Left renal cortex interstitium (tissue), 4 donors: ENCODE results near the gene OR51B6. TPM values are rescaled to one million over a fixed set of nuclear protein-coding genes. Genes with fewer than 3 reads are reported as not detected.
"Not testable (repeated sequence)": the region's sequence is repeated elsewhere in the genome, so short reads cannot be mapped to it uniquely, and the experiment has no call there.

ENCODE experiments used
- DNase-seq, 4 donors: peaks; one replicate each; pipeline ENCODE4 v3.0.0-alpha.2; 2013; ENCODE audit warnings: low read depth in 4 of 4, low spot score in 2 of 4, missing footprints in 1 of 4
- polyA plus RNA-seq, 4 donors: library from polyadenylated mRNA; unstranded; fragments of 120-200 nt; gene quantifications; one replicate each; pipeline ENCODE4 v1.2.1, GENCODE V29; 2013; ENCODE audit not compliant: insufficient read length in 4 of 4

The OR51B6 gene
- polyA plus RNA-seq, 4 donors, result not detected

GRCh38 chr11:5363679-5364078, 12.4 kb downstream of the OR51B6 start:
- no peak for DNase-seq

GRCh38 chr11:5364214-5364613, 12.9 kb downstream of the OR51B6 start:
- DNase-seq, result no peak

GRCh38 chr11:5366365-5366764, 15.1 kb downstream of the OR51B6 start:
- DNase-seq, result not testable (repeated sequence)

DNA sequence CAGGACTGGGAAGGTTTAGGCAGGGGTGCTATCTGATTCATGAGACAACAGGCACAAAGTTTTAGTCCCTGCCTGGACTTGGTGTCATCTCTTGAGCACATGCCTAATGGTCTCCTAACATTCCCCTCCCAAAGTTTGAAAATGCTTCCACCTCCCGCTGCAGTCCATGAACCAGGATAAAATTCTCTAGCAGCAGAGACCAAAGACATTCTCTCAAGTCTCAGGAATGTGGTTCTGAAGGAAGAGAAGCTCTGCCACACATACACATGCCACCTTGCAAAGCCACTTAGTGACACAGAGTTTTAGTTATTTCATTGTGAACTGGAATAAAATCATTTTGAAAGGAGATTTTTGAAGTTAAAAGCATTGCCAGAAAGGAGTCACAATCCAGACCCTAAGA, 15.5 kb downstream of the OR51B6 start:
- no peak for DNase-seq

GRCh38 chr11:5367448-5368074, 16.3 kb downstream of the OR51B6 start:
- DNase-seq, result no peak

DNA sequence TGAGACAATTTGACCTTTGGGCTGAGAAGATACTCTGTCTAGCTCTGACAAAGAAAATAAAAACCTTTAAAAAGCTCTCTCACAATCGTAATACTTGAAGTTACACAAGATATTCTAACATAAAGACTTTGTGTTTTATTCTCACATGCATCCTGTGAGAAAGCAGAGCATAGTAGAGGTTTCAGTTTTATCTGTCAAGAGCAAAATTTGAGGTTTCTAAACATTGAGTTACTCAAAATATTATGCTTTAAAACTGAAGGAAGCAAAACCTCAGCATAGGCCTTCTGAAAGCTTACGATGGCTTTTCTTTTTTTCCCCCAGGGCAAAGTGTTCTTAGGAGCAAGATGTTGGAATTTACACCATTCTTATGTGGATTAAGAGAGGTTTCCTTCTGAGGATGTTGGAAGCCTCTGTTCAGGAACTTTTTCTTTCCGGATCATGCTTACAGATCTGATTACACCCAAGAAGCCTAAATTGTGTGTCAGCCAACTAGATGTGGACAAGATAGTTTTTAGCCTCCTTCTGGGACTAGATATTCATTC, 17.3 kb downstream of the OR51B6 start:
- DNase-seq, result no peak

DNA sequence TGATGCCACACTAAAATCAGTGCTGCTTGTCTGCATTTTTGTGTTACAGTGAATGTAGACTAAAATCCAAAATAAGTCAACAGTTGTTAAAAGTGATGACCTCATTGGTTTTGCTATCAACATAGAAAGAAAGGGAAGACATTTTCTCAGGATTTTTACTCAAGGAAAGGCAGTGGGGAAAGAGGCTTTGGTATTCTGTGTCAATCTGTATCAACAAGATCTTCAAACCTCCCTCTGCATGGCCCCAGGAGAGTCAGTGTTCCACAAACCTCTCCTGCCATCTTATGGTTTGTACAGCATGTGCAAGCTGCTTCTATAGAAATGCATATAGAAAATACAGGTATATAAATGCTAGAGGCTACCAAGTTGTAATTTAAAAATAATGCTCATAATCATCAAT, 18.5 kb downstream of the OR51B6 start:
- DNase-seq, result no peak

- peak in 2 of 4 donors; percentile 3 to 32 for DNase-seq
These were observed 29.5 kb downstream of the OR51B6 start for GRCh38 chr11:5380740-5381342.

DNA sequence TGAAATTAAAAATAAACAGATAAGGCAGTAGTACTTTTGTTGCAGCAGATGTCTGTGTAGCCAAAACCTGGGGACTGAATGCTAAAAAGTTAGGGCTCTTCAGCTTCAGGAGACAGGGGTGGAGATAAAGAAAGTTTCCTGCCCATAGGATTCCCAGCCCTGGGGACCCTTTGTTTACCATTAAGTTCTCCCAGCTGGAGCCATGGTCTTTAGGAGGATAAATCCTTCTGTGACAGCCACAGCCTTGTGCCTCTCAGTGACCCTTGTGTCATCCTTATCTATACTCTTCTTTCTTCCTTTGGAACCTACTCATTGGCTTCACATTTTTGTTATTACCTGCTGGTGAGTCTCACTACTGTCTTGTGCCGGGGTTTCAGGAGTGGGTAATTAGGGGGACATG, 32.3 kb downstream of the OR51B6 start, which contains the start of gene OR51M1:
OR51M1 (plus strand) TSS at position 237 of the 400 bp plus-strand sequence. CDS start 5,587 bp downstream, outside the sequence.
- DNase-seq, result no peak

DNA sequence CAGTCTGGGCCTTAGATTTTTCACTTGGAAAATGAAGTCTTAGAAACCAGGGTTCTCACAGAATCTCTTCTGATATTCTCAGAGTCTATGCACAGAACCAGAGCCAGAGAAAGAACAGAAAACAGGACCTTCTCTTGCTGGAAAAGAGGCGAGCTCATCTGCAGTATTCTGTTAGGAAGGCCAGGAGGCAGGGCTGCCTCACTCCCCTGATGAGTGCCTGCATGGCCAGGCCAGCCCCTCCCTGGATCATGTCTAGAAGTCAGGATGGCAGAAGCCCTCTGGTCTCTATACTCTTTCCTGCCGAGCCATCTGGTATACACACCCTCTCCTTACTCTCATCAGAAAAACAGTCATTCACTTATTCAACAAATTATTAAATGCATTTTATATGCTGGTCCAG, 33.0 kb downstream of the OR51B6 start:
- no peak for DNase-seq

- DNase-seq, result no peak
These were observed 38.9 kb downstream of the OR51B6 start for GRCh38 chr11:5390210-5390609.

GRCh38 chr11:5394091-5394490, 42.8 kb downstream of the OR51B6 start:
- no peak for DNase-seq

GRCh38 chr11:5398936-5399335, 47.6 kb downstream of the OR51B6 start:
- DNase-seq, result no peak

Other genes with a start within 250 kb of the OR51B6 start
- under 1 TPM in 1 of 4 donors, not detected in 3; 0.03 TPM for gene OR52A5, start 213.2 kb upstream of the OR51B6 start, polyA plus RNA-seq
- under 1 TPM in 3 of 4 donors, not detected in 1; 0.02 to 0.08 (median 0.05) TPM for gene OR52A1, start 196.8 kb upstream of the OR51B6 start, polyA plus RNA-seq
- gene OR51V1, start 150.8 kb upstream of the OR51B6 start, polyA plus RNA-seq, result not detected
- 100 to 1,000 TPM in 3 of 4 donors, 10 to 100 TPM in 1; 91.1 to 212 (median 149) TPM for gene HBB, start 124.4 kb upstream of the OR51B6 start, polyA plus RNA-seq
- 1 to 10 TPM; 1.2 to 4.1 (median 2.4) TPM for gene HBD, start 117.0 kb upstream of the OR51B6 start, polyA plus RNA-seq
- gene HBG1, start 101.7 kb upstream of the OR51B6 start, polyA plus RNA-seq, result 1 to 10 TPM; 3.5 to 7.1 (median 5.8) TPM
- 1,000 to 10,000 TPM; 1,196 to 3,386 (median 2,205) TPM for gene HBG2, start 96.7 kb upstream of the OR51B6 start, polyA plus RNA-seq
- gene HBE1, start 81.6 kb upstream of the OR51B6 start, polyA plus RNA-seq, result 1 to 10 TPM; 3.6 to 9.8 (median 7.9) TPM
- under 1 TPM in 2 of 4 donors, not detected in 2; 0.33 to 0.59 TPM for gene OR51B4, start 49.6 kb upstream of the OR51B6 start, polyA plus RNA-seq
- not detected for gene OR51B2, start 27.2 kb upstream of the OR51B6 start, polyA plus RNA-seq
- gene OR51B5, start 8.0 kb upstream of the OR51B6 start, polyA plus RNA-seq, result under 1 TPM; 0.17 to 0.92 (median 0.72) TPM
- gene OR51M1, start 32.3 kb downstream of the OR51B6 start, polyA plus RNA-seq, result under 1 TPM in 2 of 4 donors, not detected in 2; 0.05 to 0.13 TPM
- under 1 TPM in 1 of 4 donors, not detected in 3; 0.09 TPM for gene OR51Q1, start 70.6 kb downstream of the OR51B6 start, polyA plus RNA-seq
- gene OR51I1, start 90.0 kb downstream of the OR51B6 start, polyA plus RNA-seq, result not detected
- under 1 TPM in 1 of 4 donors, not detected in 3; 0.04 TPM for gene OR51I2, start 97.8 kb downstream of the OR51B6 start, polyA plus RNA-seq
- gene OR52D1, start 137.2 kb downstream of the OR51B6 start, polyA plus RNA-seq, result not detected
- gene UBQLN3, start 158.4 kb downstream of the OR51B6 start, polyA plus RNA-seq, result not detected
- 1 to 10 TPM in 1 of 4 donors, under 1 TPM in 3; 0.30 to 1.0 (median 0.71) TPM for gene UBQLNL, start 165.2 kb downstream of the OR51B6 start, polyA plus RNA-seq
- gene OR52H1, start 197.0 kb downstream of the OR51B6 start, polyA plus RNA-seq, result not detected
- gene OR52B6, start 229.4 kb downstream of the OR51B6 start, polyA plus RNA-seq, result under 1 TPM in 2 of 4 donors, not detected in 2; 0.09 to 0.25 TPM
- gene TRIM6, start 245.1 kb downstream of the OR51B6 start, polyA plus RNA-seq, result 10 to 100 TPM; 11.8 to 65.1 (median 35.7) TPM